GM18861 (cell line): ENCODE data around the gene HOXB6.

ENCODE experiments used
- ATAC-seq: cut with Tn5 transposase; IDR thresholded peaks from one replicate; pipeline ENCODE4 v1.9.1; 2021; ENCODE audit not compliant: unreplicated experiment

HOXB6 gene

GRCh38 chr17:48604770-48605329, at the start of gene HOXB6:
HOXB6 (minus strand) TSS chr17:48604986; CDS start chr17:48598150, 6,836 bp downstream.
- ATAC-seq = no peak

GRCh38 chr17:48649741-48650140, 45.0 kb upstream of the HOXB6 start:
- no peak for ATAC-seq

DNA sequence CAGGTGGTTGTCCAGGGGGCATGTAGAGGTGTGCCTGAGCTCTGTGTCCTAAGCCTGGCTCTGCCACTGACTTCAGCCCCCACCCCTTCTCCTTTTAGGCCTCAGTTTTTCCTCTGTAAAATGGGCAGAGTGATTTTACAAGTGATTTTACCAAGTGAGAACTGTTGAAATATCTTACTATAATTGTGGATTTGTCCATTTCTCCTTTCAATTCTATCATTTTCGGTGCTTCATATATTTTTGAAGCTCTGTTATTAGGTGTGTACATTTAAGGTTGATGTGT, 43.1 kb upstream of the HOXB6 start:
- no peak for ATAC-seq

- no peak for ATAC-seq
These were observed 42.5 kb upstream of the HOXB6 start for GRCh38 chr17:48647103-48647962.

DNA sequence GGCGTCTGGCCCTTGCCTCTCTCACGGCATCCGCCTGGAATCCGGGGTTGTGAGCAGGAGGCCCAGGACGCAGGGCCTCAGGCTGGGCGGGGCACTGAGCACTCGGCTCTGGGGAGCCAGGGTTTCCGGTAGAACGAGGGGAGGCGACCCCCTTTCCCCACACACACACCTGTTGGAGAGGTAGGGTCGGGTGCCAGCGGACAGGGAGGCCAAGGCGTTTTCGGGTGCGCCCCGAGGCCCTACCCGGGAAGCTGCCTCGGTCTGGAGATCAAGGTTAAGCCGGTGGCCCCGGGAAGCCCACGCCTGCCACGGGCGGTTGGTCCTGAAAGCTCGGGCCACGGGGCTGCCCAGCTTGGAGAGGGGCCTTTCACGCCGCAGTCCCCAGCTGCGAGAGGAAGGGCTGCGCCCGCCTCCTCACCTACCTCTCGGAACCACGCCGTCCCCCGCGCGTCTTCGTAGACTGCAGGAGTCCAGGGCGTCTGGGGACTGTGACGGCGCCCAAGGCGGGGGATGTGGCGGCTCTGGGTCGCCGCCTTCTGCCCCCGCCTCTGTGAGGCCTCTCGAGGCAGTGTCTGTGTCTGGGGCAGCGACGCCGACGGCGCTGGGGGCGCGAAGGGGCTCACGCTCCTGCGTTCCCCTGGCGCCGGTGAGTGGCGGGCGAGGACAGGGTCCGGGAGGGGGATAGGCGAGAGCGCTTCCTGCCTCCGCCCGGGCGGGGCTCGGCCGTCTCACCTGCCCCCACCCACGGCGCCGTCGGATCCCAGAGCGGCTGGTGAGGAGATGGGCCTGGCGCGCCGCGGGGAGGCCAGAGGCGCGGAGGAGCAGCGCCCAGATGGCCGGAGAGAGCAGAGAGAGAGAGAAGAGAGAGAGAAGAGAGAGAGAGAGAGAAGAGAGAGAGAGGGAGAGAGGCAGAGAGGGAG, 41.7 kb upstream of the HOXB6 start:
- ATAC-seq = no peak

- no peak for ATAC-seq
These were observed 40.9 kb upstream of the HOXB6 start for GRCh38 chr17:48645639-48646182.

- ATAC-seq = no peak
These were observed 40.2 kb upstream of the HOXB6 start for GRCh38 chr17:48644910-48645557.

- ATAC-seq = no peak
These were observed 39.4 kb upstream of the HOXB6 start for GRCh38 chr17:48644159-48644558.

- no peak for ATAC-seq
These were observed 38.9 kb upstream of the HOXB6 start for GRCh38 chr17:48643697-48644012.

DNA sequence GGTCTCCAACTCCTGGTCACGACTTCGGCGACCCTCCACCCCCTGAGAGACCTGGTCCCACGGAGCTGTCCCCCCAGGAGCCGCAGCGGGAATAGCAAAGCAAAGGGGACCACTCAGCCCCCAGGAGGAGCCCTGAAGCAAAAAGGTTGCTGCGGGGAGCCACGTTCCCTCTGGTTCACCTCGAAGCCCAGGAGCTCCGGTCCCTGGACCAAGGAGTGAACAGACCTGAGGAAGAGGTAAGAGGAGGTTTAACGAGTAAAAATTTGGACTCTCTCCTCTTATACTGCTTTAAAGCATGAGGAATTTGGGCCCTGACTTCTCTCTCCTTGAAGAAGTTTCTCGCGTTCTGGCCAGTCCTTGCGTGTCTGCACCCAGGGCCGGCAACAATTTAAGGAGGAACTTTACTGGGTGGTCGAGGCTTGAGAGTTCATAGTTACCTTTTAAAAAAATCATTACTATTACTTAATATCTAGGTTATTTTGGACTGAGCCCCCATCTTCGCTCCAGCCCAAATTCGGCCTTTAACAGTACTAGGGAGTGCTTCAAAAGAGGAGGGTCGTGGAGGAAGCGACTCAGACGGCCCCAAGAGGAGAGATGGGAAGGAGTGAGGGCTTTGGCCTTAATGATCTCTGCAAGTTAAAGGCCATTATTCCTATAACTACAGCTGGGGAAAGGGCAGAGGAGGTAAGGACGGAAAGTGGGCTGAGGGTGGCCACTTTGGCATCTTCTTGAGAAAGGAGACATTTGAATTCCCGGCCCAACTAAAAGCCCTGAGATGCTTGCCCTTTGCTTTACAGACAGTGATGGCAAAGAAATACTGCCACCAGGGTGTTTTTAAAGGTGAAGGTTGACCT, 38.3 kb upstream of the HOXB6 start:
- ATAC-seq = no peak

DNA sequence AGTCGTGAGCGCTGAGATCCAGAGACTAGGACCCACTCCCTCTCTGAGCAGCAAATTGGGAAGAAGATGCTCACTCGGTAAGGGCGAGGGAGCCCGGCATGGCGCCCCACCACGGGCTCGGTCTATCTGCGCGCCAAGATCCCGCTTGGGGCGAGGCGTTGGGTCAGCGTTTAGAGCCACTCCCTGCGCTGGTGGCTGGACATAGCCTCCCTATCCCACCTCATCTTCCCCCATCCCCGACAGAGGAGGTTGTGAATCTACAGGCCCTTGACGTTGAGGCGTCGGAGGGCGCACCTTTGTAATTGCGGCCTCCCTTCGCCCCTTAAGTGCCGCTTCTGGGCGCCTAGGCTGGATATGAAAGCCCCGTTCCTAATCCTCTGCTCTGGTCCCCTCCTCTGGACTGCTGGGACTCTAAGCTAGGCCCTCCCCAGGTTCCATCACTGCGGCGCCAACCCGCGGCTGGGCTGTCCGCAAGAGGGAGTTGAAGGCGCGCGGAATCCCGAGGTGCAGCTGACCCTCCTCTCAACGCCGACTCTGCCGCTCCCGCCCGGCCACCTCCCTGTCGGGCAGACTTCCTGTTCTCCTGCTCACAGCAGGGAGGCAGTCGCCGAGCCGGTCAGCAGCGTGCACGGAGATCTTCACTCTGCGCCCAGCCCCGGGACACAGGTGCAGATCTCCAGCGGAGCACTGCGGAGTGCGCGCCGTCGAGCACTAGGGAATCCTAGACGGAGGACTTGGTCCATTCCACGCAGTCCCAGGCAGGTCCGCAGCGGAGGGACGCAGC, 37.5 kb upstream of the HOXB6 start:
- ATAC-seq = no peak

DNA sequence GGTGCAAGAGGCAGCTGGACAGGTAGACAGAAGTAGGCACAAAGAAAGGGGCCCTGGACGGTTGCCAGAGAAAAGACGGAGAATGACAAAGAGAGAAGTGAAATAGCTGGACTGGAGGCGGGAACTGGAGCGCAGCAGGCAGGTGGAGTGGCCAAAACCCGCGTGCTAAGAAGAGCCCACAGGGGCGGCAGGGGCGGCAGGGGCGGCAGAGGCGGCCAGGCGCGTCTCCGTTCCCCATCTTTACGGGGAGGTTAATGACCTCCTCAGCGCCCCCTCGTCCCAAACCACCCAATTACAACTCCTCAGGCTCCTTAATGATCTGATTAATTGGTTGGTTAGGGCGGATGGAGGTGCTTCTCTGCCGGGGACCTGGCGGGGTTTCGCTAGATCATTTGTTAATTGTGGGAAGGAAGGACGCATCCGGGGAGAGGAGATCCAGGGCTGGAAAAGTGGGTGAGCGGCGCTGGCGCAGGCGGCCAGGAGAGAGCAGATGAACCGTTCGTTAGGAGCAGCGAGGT, 36.8 kb upstream of the HOXB6 start:
- ATAC-seq = no peak

GRCh38 chr17:48640858-48641180, 36.0 kb upstream of the HOXB6 start:
- ATAC-seq = no peak

GRCh38 chr17:48639982-48640857, 35.4 kb upstream of the HOXB6 start:
- ATAC-seq = no peak

DNA sequence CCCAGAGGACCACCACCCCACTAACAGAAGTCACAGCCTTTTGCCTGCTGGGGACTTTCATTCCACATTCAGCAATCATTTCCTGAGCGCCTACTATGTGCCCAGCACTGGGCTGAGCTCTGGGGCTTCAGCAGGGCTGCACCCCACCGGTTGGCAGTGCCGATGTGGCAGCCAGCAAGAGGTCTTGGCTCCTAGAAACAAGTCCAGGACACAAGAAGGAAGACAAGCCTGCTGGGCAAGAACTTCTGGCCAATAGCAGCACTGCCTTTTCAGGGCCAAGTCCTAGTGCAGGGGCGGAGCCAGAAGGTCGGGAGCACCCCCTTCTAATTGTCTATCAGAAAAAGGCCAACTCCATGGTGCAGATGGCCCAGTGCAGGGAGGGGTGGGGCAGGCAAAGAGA, 34.4 kb upstream of the HOXB6 start:
- ATAC-seq = no peak

- ATAC-seq = no peak
These were observed 32.8 kb upstream of the HOXB6 start for GRCh38 chr17:48637323-48638260.
